DND-41 (cell line): ENCODE results near the gene KCNQ5.

Experiments used
- EZH2 ChIP-seq: IDR thresholded peaks from 3 replicates; pipeline ENCODE4 v1.6.1; 2012; ENCODE audit warnings: borderline replicate concordance, low read depth, mild to moderate bottlenecking, moderate library complexity, low read length, inconsistent platforms; ENCODE audit not compliant: severe bottlenecking
- TF ChIP-seq, protein P1 (sequence below): IDR thresholded peaks from 2 replicates; pipeline ENCODE4 v1.5.1; 2012; ENCODE audit warnings: borderline replicate concordance, low read length, moderate library complexity, mild to moderate bottlenecking; ENCODE audit not compliant: poor library complexity, severe bottlenecking; ENCODE audit errors: extremely low read depth

DNA sequence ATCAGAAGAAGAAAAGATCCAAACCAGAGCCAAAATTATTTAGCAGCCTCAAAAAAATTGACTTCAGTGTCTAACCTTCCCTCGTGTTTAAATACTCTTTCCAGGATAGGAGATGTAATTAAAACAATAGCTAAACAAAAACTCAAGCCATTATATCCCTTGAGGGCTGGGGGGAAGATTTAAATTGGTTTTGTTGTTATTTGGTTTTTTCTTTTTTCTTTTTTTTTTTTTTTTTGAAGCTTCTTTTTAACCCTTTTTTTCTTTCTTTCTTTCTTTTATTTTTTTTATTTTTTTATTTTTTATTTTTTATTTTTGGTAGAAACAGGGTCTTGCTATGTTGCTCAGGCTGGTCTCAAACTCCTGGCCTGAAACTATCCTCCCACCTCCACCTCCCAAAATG, 334.4 kb downstream of the KCNQ5 start:
- TF ChIP-seq, protein P1, sequence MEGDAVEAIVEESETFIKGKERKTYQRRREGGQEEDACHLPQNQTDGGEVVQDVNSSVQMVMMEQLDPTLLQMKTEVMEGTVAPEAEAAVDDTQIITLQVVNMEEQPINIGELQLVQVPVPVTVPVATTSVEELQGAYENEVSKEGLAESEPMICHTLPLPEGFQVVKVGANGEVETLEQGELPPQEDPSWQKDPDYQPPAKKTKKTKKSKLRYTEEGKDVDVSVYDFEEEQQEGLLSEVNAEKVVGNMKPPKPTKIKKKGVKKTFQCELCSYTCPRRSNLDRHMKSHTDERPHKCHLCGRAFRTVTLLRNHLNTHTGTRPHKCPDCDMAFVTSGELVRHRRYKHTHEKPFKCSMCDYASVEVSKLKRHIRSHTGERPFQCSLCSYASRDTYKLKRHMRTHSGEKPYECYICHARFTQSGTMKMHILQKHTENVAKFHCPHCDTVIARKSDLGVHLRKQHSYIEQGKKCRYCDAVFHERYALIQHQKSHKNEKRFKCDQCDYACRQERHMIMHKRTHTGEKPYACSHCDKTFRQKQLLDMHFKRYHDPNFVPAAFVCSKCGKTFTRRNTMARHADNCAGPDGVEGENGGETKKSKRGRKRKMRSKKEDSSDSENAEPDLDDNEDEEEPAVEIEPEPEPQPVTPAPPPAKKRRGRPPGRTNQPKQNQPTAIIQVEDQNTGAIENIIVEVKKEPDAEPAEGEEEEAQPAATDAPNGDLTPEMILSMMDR: no peak
- no peak for TF ChIP-seq EZH2
